Hepatocyte (in vitro differentiated cells): ENCODE data around the gene ADAMTS7. TPM values are rescaled to one million over a fixed set of nuclear protein-coding genes. Genes with fewer than 3 reads are reported as not detected.
"Not testable (repeated sequence)": the region's sequence is repeated elsewhere in the genome, so short reads cannot be mapped to it uniquely, and the experiment has no call there.

Experiments used
- DNase-seq: peaks from one replicate; pipeline ENCODE4 v3.0.0-alpha.2; 2016; ENCODE audit warnings: low spot score
- H2AFZ ChIP-seq: fragments of 200-600 bp; sonication (generic); 2 replicates; pipeline ENCODE4 v1.6.0; 2016; ENCODE audit warnings: antibody characterized with exemption, mild to moderate bottlenecking
- H3K27ac ChIP-seq: fragments of 200-600 bp; sonication (generic); 2 replicates; pipeline ENCODE4 v1.5.1; 2016; ENCODE audit warnings: mild to moderate bottlenecking
- H3K27me3 ChIP-seq: fragments of 200-600 bp; sonication (generic); 2 replicates; pipeline ENCODE4 v1.6.1; 2016
- H3K36me3 ChIP-seq: fragments of 200-600 bp; sonication (generic); replicated peaks from 2 replicates; pipeline ENCODE4 v1.5.1; 2016; ENCODE audit warnings: low read depth; ENCODE audit not compliant: insufficient read depth
- H3K4me1 ChIP-seq: fragments of 200-600 bp; sonication (generic); 2 replicates; pipeline ENCODE4 v1.5.1; 2016; ENCODE audit warnings: mild to moderate bottlenecking, moderate library complexity; ENCODE audit not compliant: insufficient read depth
- H3K4me2 ChIP-seq: fragments of 200-600 bp; sonication (generic); 2 replicates; pipeline ENCODE4 v1.6.0; 2016
- H3K4me3 ChIP-seq: fragments of 200-600 bp; sonication (generic); 2 replicates; pipeline ENCODE4 v1.5.1; 2016; ENCODE audit warnings: mild to moderate bottlenecking
- H3K79me2 ChIP-seq: fragments of 200-600 bp; sonication (generic); 2 replicates; pipeline ENCODE4 v1.6.0; 2017; ENCODE audit warnings: mild to moderate bottlenecking
- H3K9me2 ChIP-seq: fragments of 200-600 bp; sonication (generic); replicated peaks from 2 replicates; pipeline ENCODE4 v1.6.0; 2017; ENCODE audit warnings: mild to moderate bottlenecking; ENCODE audit not compliant: insufficient read depth
- H3K9me3 ChIP-seq: fragments of 200-600 bp; sonication (generic); 2 replicates; pipeline ENCODE4 v1.5.1; 2016; ENCODE audit warnings: low read depth, mild to moderate bottlenecking
- H4K20me1 ChIP-seq: fragments of 200-600 bp; sonication (generic); 2 replicates; pipeline ENCODE4 v1.6.0; 2016; ENCODE audit warnings: mild to moderate bottlenecking; ENCODE audit not compliant: insufficient read depth, poor library complexity, severe bottlenecking
- CTCF ChIP-seq: fragments of 200-600 bp; sonication (generic); IDR thresholded peaks from 2 replicates; pipeline ENCODE4 v1.5.1; 2016; ENCODE audit warnings: antibody characterized with exemption, mild to moderate bottlenecking; ENCODE audit not compliant: poor library complexity
- EZH2 ChIP-seq: fragments of 200-600 bp; sonication (generic); IDR thresholded peaks from 2 replicates; pipeline ENCODE4 v1.6.1; 2016; ENCODE audit warnings: antibody characterized with exemption, mild to moderate bottlenecking, borderline replicate concordance
- EZH2phosphoT487 ChIP-seq: fragments of 200-600 bp; sonication (generic); IDR thresholded peaks from one replicate; pipeline ENCODE4 v1.6.1; 2018; ENCODE audit warnings: antibody characterized with exemption, mild to moderate bottlenecking, low read depth, moderate library complexity; ENCODE audit not compliant: unreplicated experiment, severe bottlenecking
- WGBS: methylation state at CpG from one replicate; pipeline ENCODE4 v1.1.6; 2016; ENCODE audit warnings: low lambda C conversion rate; ENCODE audit errors: missing lambda C conversion rate; 5-methylcytosine and 5-hydroxymethylcytosine counted together
- polyA plus RNA-seq: library from polyadenylated mRNA; unstranded; fragments of >200 nt; fragmentation: Nextera tagmentation; extraction: Ambion mirVana; gene quantifications from 2 replicates; pipeline ENCODE4 v1.2.1, GENCODE V29; 2016
- total RNA-seq: library from RNA; depleted of rRNA; stranded (reverse); fragments of >200 nt; gene quantifications from 2 replicates; pipeline ENCODE4 v1.2.3, GENCODE V29; 2014

ADAMTS7 gene
- total and polyA plus RNA-seq, 2 experiments from 2014 or later, result 12.1 to 14.7 TPM

DNA sequence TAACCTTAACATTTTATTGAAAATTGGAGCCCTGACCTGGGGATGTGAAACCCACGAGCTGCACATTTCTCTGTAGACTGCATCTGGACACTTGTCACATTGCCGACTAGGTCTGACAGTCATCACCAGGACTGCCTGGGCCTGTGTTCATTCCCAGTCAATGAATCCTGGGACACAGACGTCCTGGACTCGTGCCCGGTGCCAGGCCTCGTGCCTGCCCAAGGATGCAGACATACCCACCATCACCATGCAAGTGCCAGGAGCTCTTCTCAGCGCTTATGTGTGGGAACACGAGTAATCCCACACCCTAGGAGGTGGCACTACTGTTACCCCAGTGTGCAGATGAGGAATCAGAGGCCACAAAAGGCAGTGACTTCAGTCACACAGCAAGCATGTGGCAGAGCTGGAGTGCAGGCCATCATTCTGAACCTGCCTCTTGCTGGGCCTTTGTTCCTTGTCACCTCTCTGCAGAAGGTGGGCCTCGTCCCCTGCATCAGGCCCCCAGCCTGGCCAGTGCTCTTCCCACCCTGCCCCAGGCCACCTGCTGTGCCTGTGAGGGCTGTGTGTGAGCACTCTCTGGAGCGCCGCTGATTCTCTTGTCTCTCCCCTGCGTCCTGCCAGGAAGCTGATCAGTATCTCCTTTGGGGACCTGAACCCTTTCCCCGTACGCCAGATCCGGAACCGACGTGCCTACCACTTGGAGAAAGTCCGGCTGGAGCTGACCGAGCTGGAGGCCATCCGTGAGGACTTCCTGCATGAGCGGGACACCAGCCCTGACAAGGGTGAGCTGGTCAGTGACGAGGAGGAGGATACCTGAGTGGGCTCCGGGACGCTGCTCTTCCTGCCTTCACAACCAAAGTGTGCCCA lies 58.5 kb downstream of the ADAMTS7 start:
- Histone ChIP-seq H3K27me3 (no peaks in the 10 kb centered on the region), H3K27ac (no peak overlapping the region), H2AFZ (no peak overlapping the region), H3K79me2 (no peaks in the 10 kb centered on the region), H3K36me3 (no peaks in the 10 kb centered on the region), H3K9me3 (no peaks in the 10 kb centered on the region), H4K20me1 (no peaks in the 10 kb centered on the region), H3K4me1 (peaks cover 3% of the 10 kb centered on the region), H3K9me2 (no peaks in the 10 kb centered on the region), H3K4me3 (no peak overlapping the region), H3K4me2 (no peak overlapping the region)
- no peak for TF ChIP-seq EZH2
- TF ChIP-seq EZH2phosphoT487, result no peak
- TF ChIP-seq CTCF, result no peak
- 83% methylated on average over 21 of the region's 24 CpGs for WGBS
- DNase-seq, result no peak

- H2AFZ ChIP-seq, result no peak overlapping the region
- no peaks in the 10 kb centered on the region for H3K9me2 ChIP-seq
- TF ChIP-seq EZH2phosphoT487, result no peak
- TF ChIP-seq CTCF, result no peak
- no peak for TF ChIP-seq EZH2
- H3K36me3 ChIP-seq, result no peaks in the 10 kb centered on the region
- H3K4me3 ChIP-seq, result no peak overlapping the region
- no peaks in the 10 kb centered on the region for H4K20me1 ChIP-seq
- no peak for DNase-seq
- no peaks in the 10 kb centered on the region for H3K27me3 ChIP-seq
- H3K79me2 ChIP-seq, result no peaks in the 10 kb centered on the region
- WGBS, result 88% methylated on average over 13 of the region's 13 CpGs
- peaks cover 3% of the 10 kb centered on the region for H3K4me1 ChIP-seq
- no peak overlapping the region for H3K27ac ChIP-seq
- H3K4me2 ChIP-seq, result no peak overlapping the region
- H3K9me3 ChIP-seq, result no peaks in the 10 kb centered on the region
Measured at GRCh38 chr15:78751602-78751979, 59.7 kb downstream of the ADAMTS7 start.

GRCh38 chr15:78750974-78751601 lies 60.2 kb downstream of the ADAMTS7 start:
- H3K9me2 ChIP-seq, H3K27ac ChIP-seq, H3K79me2 ChIP-seq, H4K20me1 ChIP-seq, H3K9me3 ChIP-seq, H3K4me3 ChIP-seq, H3K4me1 ChIP-seq, H3K36me3 ChIP-seq, H3K27me3 ChIP-seq, H2AFZ ChIP-seq: not testable (repeated sequence)
- DNase-seq, result peak; percentile 95
- peak overlapping the region; percentile 68 for H3K4me2 ChIP-seq
- peak; percentile 73 for TF ChIP-seq CTCF
- 12% methylated on average over 27 of the region's 28 CpGs for WGBS
